ENCODE data around the gene WDR46.

GRCh38 chr6:33296797-33297405 lies 7.9 kb upstream of the WDR46 start:
- TF ChIP-seq, protein P1, sequence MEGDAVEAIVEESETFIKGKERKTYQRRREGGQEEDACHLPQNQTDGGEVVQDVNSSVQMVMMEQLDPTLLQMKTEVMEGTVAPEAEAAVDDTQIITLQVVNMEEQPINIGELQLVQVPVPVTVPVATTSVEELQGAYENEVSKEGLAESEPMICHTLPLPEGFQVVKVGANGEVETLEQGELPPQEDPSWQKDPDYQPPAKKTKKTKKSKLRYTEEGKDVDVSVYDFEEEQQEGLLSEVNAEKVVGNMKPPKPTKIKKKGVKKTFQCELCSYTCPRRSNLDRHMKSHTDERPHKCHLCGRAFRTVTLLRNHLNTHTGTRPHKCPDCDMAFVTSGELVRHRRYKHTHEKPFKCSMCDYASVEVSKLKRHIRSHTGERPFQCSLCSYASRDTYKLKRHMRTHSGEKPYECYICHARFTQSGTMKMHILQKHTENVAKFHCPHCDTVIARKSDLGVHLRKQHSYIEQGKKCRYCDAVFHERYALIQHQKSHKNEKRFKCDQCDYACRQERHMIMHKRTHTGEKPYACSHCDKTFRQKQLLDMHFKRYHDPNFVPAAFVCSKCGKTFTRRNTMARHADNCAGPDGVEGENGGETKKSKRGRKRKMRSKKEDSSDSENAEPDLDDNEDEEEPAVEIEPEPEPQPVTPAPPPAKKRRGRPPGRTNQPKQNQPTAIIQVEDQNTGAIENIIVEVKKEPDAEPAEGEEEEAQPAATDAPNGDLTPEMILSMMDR (IDR thresholded peaks at IDR 0.05), result no peak
- TF ChIP-seq ZFX (IDR thresholded peaks at IDR 0.05; ENCODE audit: borderline replicate concordance), result no peak
